IMR-90 (cell line): ENCODE data around the gene NAE1.

Experiments used
- CEBPB ChIP-seq: IDR thresholded peaks from 2 replicates; pipeline ENCODE4 v1.6.1; 2012; ENCODE audit warnings: low read depth, low read length, improper control_type of control experiment
- CHD1 ChIP-seq: IDR thresholded peaks from 2 replicates; pipeline ENCODE4 v1.6.1; 2012; ENCODE audit warnings: low read depth, low read length, improper control_type of control experiment
- CTCF ChIP-seq: conservative IDR thresholded peaks from 2 replicates; pipeline ENCODE4 v1.5.1; 2012; ENCODE audit warnings: mild to moderate bottlenecking, low read depth, low read length, improper control_type of control experiment
- FOS ChIP-seq: fragments of 150-350 bp; IDR thresholded peaks from 2 replicates; pipeline ENCODE4 v1.6.1; 2016; ENCODE audit warnings: low read depth, low read length
- MAFK ChIP-seq: IDR thresholded peaks from 2 replicates; pipeline ENCODE4 v1.6.1; 2012; ENCODE audit warnings: low read depth, low read length, improper control_type of control experiment
- MXI1 ChIP-seq: IDR thresholded peaks from 2 replicates; pipeline ENCODE4 v1.6.1; 2012; ENCODE audit warnings: low read depth, mild to moderate bottlenecking, low read length, moderate library complexity, borderline replicate concordance
- POLR2A ChIP-seq: IDR thresholded peaks from 2 replicates; pipeline ENCODE4 v1.6.1; 2012; ENCODE audit warnings: mild to moderate bottlenecking, low read depth, low read length
- RAD21 ChIP-seq: IDR thresholded peaks from 2 replicates; pipeline ENCODE4 v1.6.1; 2012; ENCODE audit warnings: low read length, improper control_type of control experiment
- RCOR1 ChIP-seq: IDR thresholded peaks from 2 replicates; pipeline ENCODE4 v1.6.1; 2012; ENCODE audit warnings: mild to moderate bottlenecking, low read length, improper control_type of control experiment; ENCODE audit not compliant: insufficient replicate concordance
- RFX5 ChIP-seq: IDR thresholded peaks from 2 replicates; pipeline ENCODE4 v1.8.0; 2012; ENCODE audit warnings: low read depth, mild to moderate bottlenecking, low read length, moderate library complexity
- SMC3 ChIP-seq: fragments of 150-350 bp; IDR thresholded peaks from 2 replicates; pipeline ENCODE4 v1.6.1; 2016; ENCODE audit warnings: low read depth, mild to moderate bottlenecking, antibody characterized with exemption, low read length, moderate library complexity
- TF ChIP-seq, protein P1 (sequence below): fragments of 150-350 bp; IDR thresholded peaks from 2 replicates; pipeline ENCODE4 v1.6.1; 2016; ENCODE audit warnings: low read depth, mild to moderate bottlenecking, low read length, moderate library complexity, borderline replicate concordance
- TF ChIP-seq, protein P2 (sequence below): fragments of 150-350 bp; IDR thresholded peaks from 2 replicates; pipeline ENCODE4 v1.6.1; 2017; ENCODE audit warnings: mild to moderate bottlenecking, antibody characterized with exemption, low read length, low read depth

DNA sequence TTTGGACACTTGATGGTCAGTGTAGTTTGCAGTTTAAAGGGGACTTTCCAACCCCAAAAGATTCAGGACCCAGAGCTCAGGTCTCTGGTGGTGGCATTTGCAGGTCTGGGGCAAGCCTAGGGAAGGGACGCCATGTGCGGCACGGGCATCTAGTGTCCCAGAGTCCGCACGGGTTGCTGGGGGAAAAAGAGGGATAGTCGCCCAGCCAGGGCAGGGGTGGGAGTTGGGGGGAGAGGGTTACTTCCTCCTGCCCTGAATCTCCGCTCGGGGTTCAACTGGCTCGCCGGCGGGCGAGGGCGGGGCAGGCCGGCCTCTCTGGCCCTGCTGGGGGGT is 13.2 kb upstream of the NAE1 start:
- TF ChIP-seq CTCF (no peak), POLR2A (no peak), RFX5 (no peak), FOS (no peak), MXI1 (no peak), RAD21 (no peak), CHD1 (no peak), CEBPB (no peak), RCOR1 (no peak), MAFK (no peak), SMC3 (no peak)
- TF ChIP-seq, protein P1, sequence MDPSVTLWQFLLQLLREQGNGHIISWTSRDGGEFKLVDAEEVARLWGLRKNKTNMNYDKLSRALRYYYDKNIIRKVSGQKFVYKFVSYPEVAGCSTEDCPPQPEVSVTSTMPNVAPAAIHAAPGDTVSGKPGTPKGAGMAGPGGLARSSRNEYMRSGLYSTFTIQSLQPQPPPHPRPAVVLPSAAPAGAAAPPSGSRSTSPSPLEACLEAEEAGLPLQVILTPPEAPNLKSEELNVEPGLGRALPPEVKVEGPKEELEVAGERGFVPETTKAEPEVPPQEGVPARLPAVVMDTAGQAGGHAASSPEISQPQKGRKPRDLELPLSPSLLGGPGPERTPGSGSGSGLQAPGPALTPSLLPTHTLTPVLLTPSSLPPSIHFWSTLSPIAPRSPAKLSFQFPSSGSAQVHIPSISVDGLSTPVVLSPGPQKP = no peak
- TF ChIP-seq, protein P2, sequence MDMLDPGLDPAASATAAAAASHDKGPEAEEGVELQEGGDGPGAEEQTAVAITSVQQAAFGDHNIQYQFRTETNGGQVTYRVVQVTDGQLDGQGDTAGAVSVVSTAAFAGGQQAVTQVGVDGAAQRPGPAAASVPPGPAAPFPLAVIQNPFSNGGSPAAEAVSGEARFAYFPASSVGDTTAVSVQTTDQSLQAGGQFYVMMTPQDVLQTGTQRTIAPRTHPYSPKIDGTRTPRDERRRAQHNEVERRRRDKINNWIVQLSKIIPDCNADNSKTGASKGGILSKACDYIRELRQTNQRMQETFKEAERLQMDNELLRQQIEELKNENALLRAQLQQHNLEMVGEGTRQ = no peak
